PC-9 (cell line): ENCODE data around the gene ZNF765. TPM values are rescaled to one million over a fixed set of nuclear protein-coding genes. Genes with fewer than 3 reads are reported as not detected.
"Not testable (repeated sequence)": the region's sequence is repeated elsewhere in the genome, so short reads cannot be mapped to it uniquely, and the experiment has no call there.

Experiments used
- BruUV-seq: library from RNA; stranded (reverse); fragments of 400-500 nt; replicated peaks from 2 replicates; lab custom pipeline; 2021; lab: Mats Ljungman, UMichigan
- CTCF ChIA-PET: fragments of 300-600 bp; sonication (Branson Sonifier 250); formaldehyde crosslinking; loops from one replicate; lab custom pipeline; 2022; ENCODE audit warnings: antibody characterized with exemption; lab: Charles Lee
- POLR2A ChIA-PET: fragments of 300-600 bp; sonication (Branson Sonifier 250); formaldehyde crosslinking; loops from one replicate; lab custom pipeline; 2022; ENCODE audit warnings: antibody characterized with exemption; ENCODE audit not compliant: unreplicated experiment; lab: Charles Lee
- DNase-seq, 2 experiments: peaks; one replicate each; pipeline versions ENCODE4 v3.0.0 to v3.0.0-alpha.2; 2015 to 2022; ENCODE audit warnings: mixed read lengths in 1 of 2
- H2AFZ ChIP-seq: fragments of 200-600 bp; sonication (generic); 2 replicates; pipeline ENCODE4 v1.8.1; 2017; ENCODE audit warnings: antibody characterized with exemption
- H3F3A ChIP-seq: fragments of 200-600 bp; sonication (generic); 2 replicates; pipeline ENCODE4 v1.8.1; 2017; ENCODE audit warnings: antibody characterized with exemption, mild to moderate bottlenecking, low read depth; ENCODE audit not compliant: insufficient read depth
- H3K27ac ChIP-seq: fragments of 200-600 bp; sonication (generic); 2 replicates; pipeline ENCODE4 v1.6.1; 2016; ENCODE audit warnings: mixed run types
- H3K27me3 ChIP-seq: fragments of 200-600 bp; sonication (generic); 2 replicates; pipeline ENCODE4 v1.6.1; 2016; ENCODE audit warnings: low read depth, mixed run types; ENCODE audit not compliant: insufficient read depth
- H3K36me3 ChIP-seq: fragments of 200-600 bp; sonication (generic); 2 replicates; pipeline ENCODE4 v1.6.1; 2016; ENCODE audit warnings: low read depth, mixed run types
- H3K4me1 ChIP-seq: fragments of 200-600 bp; sonication (generic); replicated peaks from 2 replicates; pipeline ENCODE4 v1.6.1; 2016; ENCODE audit warnings: mixed run types; ENCODE audit not compliant: insufficient read depth
- H3K4me2 ChIP-seq: fragments of 200-600 bp; sonication (generic); 2 replicates; pipeline ENCODE4 v1.6.1; 2017; ENCODE audit warnings: mixed run types
- H3K4me3 ChIP-seq: fragments of 200-600 bp; sonication (generic); 2 replicates; pipeline ENCODE4 v1.6.1; 2016; ENCODE audit warnings: mixed run types
- H3K79me2 ChIP-seq: fragments of 200-600 bp; sonication (generic); 2 replicates; pipeline ENCODE4 v1.6.1; 2017; ENCODE audit warnings: low read depth, mixed run types
- H3K9me2 ChIP-seq: fragments of 200-600 bp; sonication (generic); 2 replicates; pipeline ENCODE4 v1.8.1; 2017; ENCODE audit warnings: mild to moderate bottlenecking; ENCODE audit not compliant: insufficient read depth
- H3K9me3 ChIP-seq: fragments of 200-600 bp; sonication (generic); 2 replicates; pipeline ENCODE4 v1.8.1; 2016; ENCODE audit warnings: low read depth; ENCODE audit not compliant: insufficient read depth
- H4K20me1 ChIP-seq: fragments of 200-600 bp; sonication (generic); 2 replicates; pipeline ENCODE4 v1.8.1; 2017; ENCODE audit not compliant: insufficient read depth
- CTCF ChIP-seq: fragments of 200-600 bp; sonication (generic); conservative IDR thresholded peaks from 2 replicates; pipeline ENCODE4 v1.6.1; 2017; ENCODE audit warnings: mixed run types, antibody characterized with exemption, mild to moderate bottlenecking, moderate library complexity
- EZH2 ChIP-seq: fragments of 200-600 bp; sonication (generic); IDR thresholded peaks from 2 replicates; pipeline ENCODE4 v1.8.0; 2017; ENCODE audit warnings: antibody characterized with exemption, low read depth
- intact Hi-C: fragments of 100-400 bp; cut with micrococcal nuclease; formaldehyde crosslinking; loops from one replicate; pipeline ENCODE4 v1.10.0; 2022; ENCODE audit not compliant: unreplicated experiment
- total RNA-seq: library from RNA; stranded (reverse); gene quantifications from 2 replicates; pipeline ENCODE4 v1.2.3, GENCODE V29; 2021

Gene ZNF765
- total RNA-seq, 1 experiment from 2014 or later, result 12.5 TPM

DNA sequence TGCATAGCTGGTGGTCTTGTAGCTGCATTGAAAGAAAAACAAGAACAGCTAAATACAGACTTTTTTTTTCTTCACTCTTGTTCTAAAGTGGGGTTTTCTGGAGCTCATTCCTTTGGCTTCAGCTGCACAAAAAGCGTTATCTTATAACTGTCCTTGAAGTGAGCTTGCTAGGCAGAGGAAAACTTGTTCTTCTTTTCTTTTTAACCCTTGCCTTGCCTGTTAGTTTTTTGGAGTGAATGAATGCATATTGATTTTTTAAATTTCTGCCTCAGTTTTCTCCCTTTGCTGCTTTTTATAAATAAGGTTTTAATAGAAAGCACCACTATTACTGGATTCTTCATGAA lies 1.5 kb downstream of the ZNF765 start:
- peaks cover 17% of the 10 kb centered on the region for H3K79me2 ChIP-seq
- no peaks in the 10 kb centered on the region for H4K20me1 ChIP-seq
- POLR2A ChIA-PET, result no interaction called here
- TF ChIP-seq CTCF (no peak), EZH2 (no peak)
- BruUV-seq, result TSS peak; percentile 8
- H3K27me3 ChIP-seq, result no peaks in the 10 kb centered on the region
- no peak for DNase-seq
- H3K27ac ChIP-seq, result no peak overlapping the region
- H3K9me3 ChIP-seq, result peaks cover 28% of the 10 kb centered on the region; the same call in 1 of the 2 replicates
- peak overlapping the region; percentile 88; the same call in 1 of the 2 replicates for H3K4me3 ChIP-seq
- intact Hi-C loops, result no loop called here
- no peaks in the 10 kb centered on the region; the same call in 1 of the 2 replicates for H3F3A ChIP-seq
- peaks cover 6% of the 10 kb centered on the region; the same call in 1 of the 2 replicates for H3K4me1 ChIP-seq
- CTCF ChIA-PET, result no interaction called here
- H2AFZ ChIP-seq, result no peak overlapping the region
- no peaks in the 10 kb centered on the region for H3K9me2 ChIP-seq
- peaks cover 25% of the 10 kb centered on the region for H3K36me3 ChIP-seq
- peak overlapping the region; percentile 84 for H3K4me2 ChIP-seq

GRCh38 chr19:53397918-53398317 lies 3.0 kb downstream of the ZNF765 start:
- H3K9me2 ChIP-seq, DNase-seq, H3K4me2 ChIP-seq, H2AFZ ChIP-seq, H3K4me3 ChIP-seq, BruUV-seq, H3K4me1 ChIP-seq, H3F3A ChIP-seq, H3K27ac ChIP-seq, intact Hi-C loops, H3K27me3 ChIP-seq, CTCF ChIA-PET, POLR2A ChIA-PET, H4K20me1 ChIP-seq: not testable (repeated sequence)
- H3K36me3 ChIP-seq, result peaks cover 38% of the 10 kb centered on the region
- peaks cover 26% of the 10 kb centered on the region; the same call in 1 of the 2 replicates for H3K9me3 ChIP-seq
- H3K79me2 ChIP-seq, result peaks cover 17% of the 10 kb centered on the region

DNA sequence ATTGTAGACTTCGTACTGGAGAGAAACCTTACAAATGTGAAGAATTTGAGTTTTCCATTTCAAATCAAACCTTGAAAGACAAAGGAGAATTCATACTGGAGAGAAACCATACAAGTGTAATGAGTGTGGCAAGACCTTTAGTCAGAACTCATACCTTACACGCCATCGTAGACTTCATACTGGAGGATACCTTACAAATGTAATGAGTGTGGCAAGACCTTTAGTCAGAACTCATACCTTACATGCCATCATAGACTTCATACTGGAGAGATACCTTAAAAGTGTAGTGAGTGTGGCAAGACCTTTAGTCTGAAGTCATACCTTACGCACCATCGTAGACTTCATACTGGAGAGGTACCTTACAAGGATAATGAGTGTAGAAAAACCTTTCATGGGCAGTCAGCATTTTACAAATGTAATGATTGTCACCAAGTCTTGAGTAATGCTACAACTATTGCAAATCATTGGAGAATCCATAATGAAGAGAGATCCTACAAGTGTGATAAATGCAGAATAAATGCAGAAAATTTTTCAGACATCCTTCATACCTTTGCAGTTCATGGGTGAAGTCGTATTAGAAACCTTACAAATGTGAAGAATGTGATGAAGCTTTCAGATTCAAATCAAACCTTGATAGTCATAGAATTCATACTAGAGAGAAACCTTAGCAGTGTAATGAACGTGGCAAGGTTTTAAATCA lies 14.7 kb downstream of the ZNF765 start:
- Histone ChIP-seq H3K79me2 (no peaks in the 10 kb centered on the region), H3K27me3 (no peaks in the 10 kb centered on the region), H2AFZ (no peak overlapping the region), H3K9me2 (no peaks in the 10 kb centered on the region), H3K4me3 (no peak overlapping the region), H4K20me1 (no peaks in the 10 kb centered on the region), H3K36me3 (peaks cover 43% of the 10 kb centered on the region), H3K4me2 (no peak overlapping the region), H3K9me3 (peaks cover 72% of the 10 kb centered on the region), H3K4me1 (no peaks in the 10 kb centered on the region), H3F3A (no peaks in the 10 kb centered on the region), H3K27ac (no peak overlapping the region)
- no TSS peak for BruUV-seq
- DNase-seq, result no peak
- ChIA-PET CTCF (no interaction called here), POLR2A (no interaction called here)
- intact Hi-C loops, result no loop called here
- TF ChIP-seq CTCF (no peak), EZH2 (no peak)

DNA sequence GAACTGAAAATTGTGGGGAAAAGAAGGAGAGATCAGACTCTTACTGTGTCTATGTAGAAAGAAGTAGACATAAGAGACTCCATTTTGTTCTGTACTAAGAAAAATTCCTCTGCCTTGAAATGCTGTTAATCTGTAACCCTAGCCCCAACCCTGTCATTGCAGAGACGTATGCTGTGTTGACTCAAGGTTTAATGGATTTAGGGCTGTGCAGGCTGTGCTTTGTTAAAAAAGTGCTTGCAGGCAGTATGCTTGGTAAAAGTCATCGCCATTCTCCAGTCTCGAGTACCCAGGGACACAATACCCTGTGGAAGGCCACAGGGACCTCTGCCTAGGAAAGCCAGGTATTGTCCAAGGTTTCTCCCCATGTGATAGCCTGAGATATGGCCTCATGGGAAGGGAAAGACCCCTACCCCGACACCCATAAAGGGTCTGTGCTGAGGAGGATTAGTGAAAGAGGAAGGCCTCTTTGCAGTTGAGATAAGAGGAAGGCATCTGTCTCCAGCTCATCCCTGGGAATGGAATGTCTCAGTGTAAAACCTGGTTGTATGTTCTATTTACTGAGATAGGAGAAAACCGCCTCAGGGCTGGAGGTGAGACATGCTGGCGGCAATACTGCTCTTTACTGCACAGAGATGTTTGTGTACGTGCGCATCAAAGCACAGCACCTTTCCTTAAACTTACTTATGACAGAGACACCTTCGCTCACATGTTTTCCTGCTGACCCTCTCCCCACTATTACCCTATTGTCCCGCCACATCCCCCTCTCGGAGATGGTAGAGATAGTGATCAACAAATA lies 25.8 kb downstream of the ZNF765 start:
- H3K27ac ChIP-seq, H3K79me2 ChIP-seq, H3K36me3 ChIP-seq, intact Hi-C loops, H3K9me2 ChIP-seq, H2AFZ ChIP-seq, BruUV-seq, H3F3A ChIP-seq, H4K20me1 ChIP-seq, H3K4me1 ChIP-seq, H3K27me3 ChIP-seq, CTCF ChIA-PET, H3K4me2 ChIP-seq, POLR2A ChIA-PET, H3K4me3 ChIP-seq, DNase-seq: not testable (repeated sequence)
- H3K9me3 ChIP-seq, result peaks cover 23% of the 10 kb centered on the region; the same call in 1 of the 2 replicates
